A673 (cell line): ENCODE results near the gene HIP1. TPM values are rescaled to one million over a fixed set of nuclear protein-coding genes. Genes with fewer than 3 reads are reported as not detected.

Experiments
- BruUV-seq: library from RNA; stranded (reverse); fragments of 400-500 nt; replicated peaks from 2 replicates; lab custom pipeline; 2021; lab: Mats Ljungman, UMichigan
- CTCF ChIA-PET: fragments of 300-600 bp; sonication (Branson Sonifier 250); formaldehyde crosslinking; loops from one replicate; lab custom pipeline; 2022; ENCODE audit warnings: antibody characterized with exemption; lab: Charles Lee
- POLR2A ChIA-PET: fragments of 300-600 bp; sonication (Branson Sonifier 250); formaldehyde crosslinking; loops from one replicate; lab custom pipeline; 2022; ENCODE audit warnings: antibody characterized with exemption; ENCODE audit not compliant: low non-redundant PET; lab: Charles Lee
- DNase-seq: peaks from one replicate; pipeline ENCODE4 v3.0.0-alpha.2; 2015; ENCODE audit warnings: low spot score
- H3K27ac ChIP-seq: fragments of 200-600 bp; sonication (generic); 2 replicates; pipeline ENCODE4 v1.5.1; 2016; ENCODE audit warnings: mixed run types, low read depth, mild to moderate bottlenecking, mixed read lengths, antibody characterized with exemption, low read length; ENCODE audit not compliant: poor library complexity, severe bottlenecking
- H3K27me3 ChIP-seq: fragments of 200-600 bp; sonication (generic); replicated peaks from 2 replicates; pipeline ENCODE4 v1.6.1; 2017; ENCODE audit warnings: mixed run types, low read depth, mild to moderate bottlenecking, mixed read lengths, antibody characterized with exemption, low read length; ENCODE audit not compliant: insufficient read depth, poor library complexity
- H3K36me3 ChIP-seq: fragments of 200-600 bp; sonication (generic); 2 replicates; pipeline ENCODE4 v1.6.1; 2016; ENCODE audit warnings: mixed run types, mild to moderate bottlenecking, mixed read lengths, antibody characterized with exemption, low read length; ENCODE audit not compliant: insufficient read depth, poor library complexity, severe bottlenecking
- H3K4me1 ChIP-seq: fragments of 200-600 bp; sonication (generic); 2 replicates; pipeline ENCODE4 v1.6.1; 2017; ENCODE audit warnings: mixed run types, mild to moderate bottlenecking, mixed read lengths, antibody characterized with exemption, low read length; ENCODE audit not compliant: insufficient read depth, poor library complexity, severe bottlenecking
- H3K4me3 ChIP-seq: fragments of 200-600 bp; sonication (generic); 2 replicates; pipeline ENCODE4 v1.5.1; 2016; ENCODE audit warnings: low read depth, mixed run types, mild to moderate bottlenecking, mixed read lengths, low read length; ENCODE audit not compliant: poor library complexity, severe bottlenecking
- H3K9me3 ChIP-seq: fragments of 200-600 bp; sonication (generic); 2 replicates; pipeline ENCODE4 v1.6.1; 2016; ENCODE audit warnings: mixed run types, low read depth, mild to moderate bottlenecking, mixed read lengths, antibody characterized with exemption, low read length; ENCODE audit not compliant: poor library complexity, severe bottlenecking
- CTCF ChIP-seq: fragments of 300-800, 200-600 bp; sonication (generic); conservative IDR thresholded peaks from 2 replicates; pipeline ENCODE4 v1.5.1; 2017; ENCODE audit warnings: low read depth, mild to moderate bottlenecking, antibody characterized with exemption, low read length, moderate library complexity, mixed read lengths
- EZH2 ChIP-seq: fragments of 200-600 bp; sonication (generic); IDR thresholded peaks from 2 replicates; pipeline ENCODE4 v1.6.1; 2017; ENCODE audit warnings: borderline replicate concordance, low read depth, mild to moderate bottlenecking, mixed read lengths, antibody characterized with exemption, low read length; ENCODE audit not compliant: poor library complexity, severe bottlenecking
- intact Hi-C: fragments of 100-400 bp; cut with micrococcal nuclease; formaldehyde crosslinking; loops from one replicate; pipeline ENCODE4 v1.10.0; 2022; ENCODE audit not compliant: unreplicated experiment
- total RNA-seq: library from RNA; stranded (reverse); gene quantifications from 2 replicates; pipeline ENCODE4 v1.2.3, GENCODE V29; 2021

HIP1 gene
- total RNA-seq, 1 experiment from 2014 or later = 25.0 TPM

- DNase-seq = no peak
- ChIA-PET CTCF (no interaction called here), POLR2A (no interaction called here)
- intact Hi-C loops = no loop called here
- Histone ChIP-seq H3K9me3 (no peaks in the 10 kb centered on the region), H3K4me3 (no peak overlapping the region), H3K27me3 (no peaks in the 10 kb centered on the region), H3K27ac (no peak overlapping the region), H3K36me3 (no peaks in the 10 kb centered on the region), H3K4me1 (no peaks in the 10 kb centered on the region)
- TF ChIP-seq EZH2 = no peak
- no peak for TF ChIP-seq CTCF
- BruUV-seq = no TSS peak
Measured at GRCh38 chr7:75702515-75702914, 36.2 kb downstream of the HIP1 start.

GRCh38 chr7:75699993-75700392, 38.7 kb downstream of the HIP1 start:
- H3K4me3 ChIP-seq = no peak overlapping the region
- no peaks in the 10 kb centered on the region for H3K9me3 ChIP-seq
- no TSS peak for BruUV-seq
- DNase-seq = no peak
- intact Hi-C loops = no loop called here
- no peaks in the 10 kb centered on the region for H3K36me3 ChIP-seq
- no peak overlapping the region for H3K27ac ChIP-seq
- CTCF ChIA-PET = no interaction called here
- TF ChIP-seq CTCF (no peak), EZH2 (no peak)
- no peaks in the 10 kb centered on the region for H3K27me3 ChIP-seq
- POLR2A ChIA-PET = no interaction called here
- H3K4me1 ChIP-seq = no peaks in the 10 kb centered on the region

GRCh38 chr7:75698358-75698757, 40.4 kb downstream of the HIP1 start:
- DNase-seq = no peak
- H3K36me3 ChIP-seq = no peaks in the 10 kb centered on the region
- no peak for TF ChIP-seq CTCF
- TF ChIP-seq EZH2 = no peak
- no peak overlapping the region for H3K27ac ChIP-seq
- POLR2A ChIA-PET = no interaction called here
- no peaks in the 10 kb centered on the region for H3K4me1 ChIP-seq
- BruUV-seq = no TSS peak
- CTCF ChIA-PET = no interaction called here
- intact Hi-C loops = no loop called here
- no peaks in the 10 kb centered on the region for H3K27me3 ChIP-seq
- no peaks in the 10 kb centered on the region for H3K9me3 ChIP-seq
- no peak overlapping the region for H3K4me3 ChIP-seq
